ENCODE results near the gene MACROD2. TPM values are rescaled to one million over a fixed set of nuclear protein-coding genes. Genes with fewer than 3 reads are reported as not detected.

Gene MACROD2
- total RNA-seq, 1 experiment from 2014 or later = 3.4 TPM

GRCh38 chr20:15596220-15596890 lies 1601.0 kb downstream of the MACROD2 start:
- in situ Hi-C loops (cut with HindIII; ENCODE audit: low pct_unique_long_range_greater_than_20kb, low sequenced_read_pairs) = no loop called here
- no peak for DNase-seq (ENCODE audit: low read depth)

DNA sequence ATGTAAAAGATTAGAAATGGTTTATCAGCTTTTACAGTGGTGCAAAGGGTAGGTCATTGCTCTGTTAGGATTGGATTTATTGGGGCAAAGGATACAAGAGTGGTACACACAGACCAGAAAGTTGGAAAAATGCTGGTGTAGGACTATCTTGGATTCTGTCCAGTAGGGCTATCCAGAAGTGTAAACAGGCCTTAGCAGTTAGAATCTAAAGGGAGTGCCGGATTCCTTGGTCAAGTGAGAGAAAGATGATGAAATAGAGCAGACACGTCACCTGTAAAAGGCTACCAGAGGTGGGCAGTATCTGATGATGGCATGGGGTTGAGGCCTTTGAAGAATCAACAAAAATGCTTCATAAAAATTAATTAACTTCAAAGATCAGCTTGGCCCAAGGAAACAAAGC lies 1602.0 kb downstream of the MACROD2 start:
- in situ Hi-C loops (cut with HindIII; ENCODE audit: low pct_unique_long_range_greater_than_20kb, low sequenced_read_pairs) = no loop called here
- DNase-seq (ENCODE audit: low read depth) = no peak

- no peak for DNase-seq (ENCODE audit: low read depth)
- in situ Hi-C loops (cut with HindIII; ENCODE audit: low pct_unique_long_range_greater_than_20kb, low sequenced_read_pairs) = no loop called here
These were observed 1604.6 kb downstream of the MACROD2 start for GRCh38 chr20:15599961-15600360.

DNA sequence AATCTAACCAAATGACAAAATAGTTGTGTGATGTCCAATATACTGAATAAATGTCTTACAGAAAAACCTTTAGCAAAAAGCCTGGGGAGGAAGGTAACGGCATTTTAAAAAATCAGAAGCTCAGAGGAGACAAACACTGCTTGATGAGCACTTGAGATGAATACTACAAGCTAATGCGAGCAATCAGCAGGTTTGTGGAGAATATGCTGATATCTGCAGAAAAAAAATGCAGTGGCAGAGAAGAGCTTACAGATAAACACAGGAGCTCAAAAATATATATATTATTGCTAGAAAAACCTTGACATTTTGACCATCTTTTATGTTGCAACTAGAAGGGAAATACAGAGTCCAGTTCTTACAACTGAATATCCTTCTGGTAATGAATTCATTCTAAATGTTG lies 1605.2 kb downstream of the MACROD2 start:
- DNase-seq (ENCODE audit: low read depth) = no peak
- in situ Hi-C loops (cut with HindIII; ENCODE audit: low pct_unique_long_range_greater_than_20kb, low sequenced_read_pairs) = no loop called here

DNA sequence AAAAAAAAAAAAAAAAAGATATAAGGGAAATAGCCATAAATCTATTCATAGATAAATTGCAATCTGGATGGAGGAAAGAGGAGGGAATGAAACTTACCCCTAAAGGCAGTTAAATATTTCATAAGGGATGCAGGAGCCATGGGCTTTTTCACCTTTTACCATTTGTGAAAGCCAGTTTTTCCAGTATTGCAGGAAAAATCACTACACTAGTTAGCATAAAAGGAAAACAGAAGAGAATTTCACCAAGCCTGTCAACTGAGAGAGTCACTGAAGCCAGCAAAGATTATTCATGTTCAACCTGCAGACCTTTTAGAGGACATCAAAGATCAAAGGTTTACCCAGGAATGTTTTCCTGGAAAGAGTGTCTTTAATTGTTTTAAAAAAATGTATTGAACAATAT lies 1608.2 kb downstream of the MACROD2 start:
- in situ Hi-C loops (cut with HindIII; ENCODE audit: low pct_unique_long_range_greater_than_20kb, low sequenced_read_pairs) = no loop called here
- DNase-seq (ENCODE audit: low read depth) = no peak

- no peak for DNase-seq (ENCODE audit: low read depth)
- in situ Hi-C loops (cut with HindIII; ENCODE audit: low pct_unique_long_range_greater_than_20kb, low sequenced_read_pairs) = no loop called here
These were observed 1608.9 kb downstream of the MACROD2 start for GRCh38 chr20:15603978-15604805.

- in situ Hi-C loops (cut with HindIII; ENCODE audit: low pct_unique_long_range_greater_than_20kb, low sequenced_read_pairs) = no loop called here
- DNase-seq (ENCODE audit: low read depth) = no peak
These were observed 1614.6 kb downstream of the MACROD2 start for GRCh38 chr20:15609921-15610320.

- DNase-seq (ENCODE audit: low read depth) = no peak
- in situ Hi-C loops (cut with HindIII; ENCODE audit: low pct_unique_long_range_greater_than_20kb, low sequenced_read_pairs) = no loop called here
These were observed 1615.5 kb downstream of the MACROD2 start for GRCh38 chr20:15610787-15611186.

DNA sequence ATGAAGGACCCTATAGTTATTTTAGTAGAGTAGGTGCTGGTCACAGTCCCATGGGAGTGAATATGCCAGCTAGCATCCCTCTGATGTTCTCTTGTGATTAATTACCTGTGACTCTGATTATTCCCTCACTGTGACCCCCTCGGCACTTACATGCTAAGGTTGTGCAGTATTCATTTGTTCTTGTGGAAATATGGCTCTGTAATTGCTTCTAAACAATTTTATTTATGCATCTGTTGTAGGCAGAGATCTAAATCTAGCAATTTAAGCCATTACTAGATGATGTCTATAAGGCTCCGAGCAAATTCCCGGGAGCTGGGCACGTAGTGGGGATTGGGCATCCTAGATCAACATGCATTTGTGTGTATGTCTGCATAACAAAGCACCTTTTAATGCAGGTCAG lies 1616.2 kb downstream of the MACROD2 start:
- in situ Hi-C loops (cut with HindIII; ENCODE audit: low pct_unique_long_range_greater_than_20kb, low sequenced_read_pairs) = no loop called here
- no peak for DNase-seq (ENCODE audit: low read depth)

DNA sequence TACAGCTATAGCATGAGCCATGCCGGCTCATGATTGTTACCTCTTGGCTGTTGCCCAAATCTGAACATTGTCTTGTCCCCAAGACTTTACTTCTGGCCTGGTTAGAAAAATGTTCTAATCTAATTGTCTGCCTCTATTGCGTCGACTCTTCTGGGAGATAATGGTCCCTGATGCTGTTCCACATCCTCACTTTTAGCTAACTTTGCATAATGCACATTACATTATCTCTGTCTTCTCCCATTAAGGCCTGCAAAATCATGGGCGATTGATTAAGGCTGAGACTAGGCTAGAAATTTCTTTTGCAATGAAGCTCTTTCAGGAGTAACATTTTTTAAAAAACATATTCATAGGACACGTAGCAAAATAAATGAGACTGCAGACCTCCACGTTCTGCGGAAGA lies 1616.9 kb downstream of the MACROD2 start:
- in situ Hi-C loops (cut with HindIII; ENCODE audit: low pct_unique_long_range_greater_than_20kb, low sequenced_read_pairs) = no loop called here
- DNase-seq (ENCODE audit: low read depth) = no peak

GRCh38 chr20:15612769-15613168 lies 1617.5 kb downstream of the MACROD2 start:
- DNase-seq (ENCODE audit: low read depth) = no peak
- in situ Hi-C loops (cut with HindIII; ENCODE audit: low pct_unique_long_range_greater_than_20kb, low sequenced_read_pairs) = no loop called here

- in situ Hi-C loops (cut with HindIII; ENCODE audit: low pct_unique_long_range_greater_than_20kb, low sequenced_read_pairs) = no loop called here
- DNase-seq (ENCODE audit: low read depth) = no peak
These were observed 1618.2 kb downstream of the MACROD2 start for GRCh38 chr20:15613530-15613929.

GRCh38 chr20:15616626-15617025 lies 1621.3 kb downstream of the MACROD2 start:
- in situ Hi-C loops (cut with HindIII; ENCODE audit: low pct_unique_long_range_greater_than_20kb, low sequenced_read_pairs) = no loop called here
- DNase-seq (ENCODE audit: low read depth) = no peak

- in situ Hi-C loops (cut with HindIII; ENCODE audit: low pct_unique_long_range_greater_than_20kb, low sequenced_read_pairs) = no loop called here
- DNase-seq (ENCODE audit: low read depth) = no peak
These were observed 1622.8 kb downstream of the MACROD2 start for GRCh38 chr20:15618110-15618509.

DNA sequence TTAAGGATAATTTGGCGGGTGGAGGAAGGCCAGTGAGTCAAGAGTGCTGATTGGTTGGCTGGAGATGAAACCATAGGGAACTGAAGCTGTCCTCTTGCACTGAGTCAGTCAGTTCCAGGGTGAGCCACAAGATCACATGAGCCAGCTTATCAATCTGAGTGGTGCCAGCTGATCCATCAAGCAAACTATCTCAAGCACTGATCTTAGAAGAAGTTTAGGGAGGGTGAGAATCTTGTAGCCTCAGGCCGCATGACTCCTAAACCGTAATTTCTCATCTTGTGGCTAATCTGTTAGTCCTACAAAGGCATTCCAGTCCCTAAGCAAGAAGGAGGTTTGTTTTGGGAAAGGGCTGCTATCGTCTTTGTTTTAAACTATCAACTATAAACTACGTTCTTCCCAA lies 1623.6 kb downstream of the MACROD2 start:
- in situ Hi-C loops (cut with HindIII; ENCODE audit: low pct_unique_long_range_greater_than_20kb, low sequenced_read_pairs) = no loop called here
- DNase-seq (ENCODE audit: low read depth) = no peak

DNA sequence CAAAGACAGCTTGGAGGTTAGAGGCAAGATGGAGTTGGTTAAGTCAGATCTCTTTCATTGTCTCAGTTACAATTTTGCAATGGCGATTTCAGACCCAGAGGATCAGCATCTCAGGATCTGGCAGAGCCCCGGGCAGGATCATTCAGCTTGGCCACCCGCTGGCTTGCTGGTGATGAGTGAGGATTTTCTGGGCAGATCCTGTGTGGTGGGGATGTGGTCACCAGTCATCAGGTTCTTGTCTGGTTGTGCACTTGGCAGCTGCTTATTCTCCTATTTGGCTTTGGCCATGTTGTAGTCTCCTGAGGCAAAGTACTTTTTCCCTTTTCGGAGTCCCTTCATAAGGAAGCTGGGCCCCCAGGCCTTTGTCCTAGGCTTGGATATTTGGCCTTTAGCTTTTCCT lies 1624.0 kb downstream of the MACROD2 start:
- in situ Hi-C loops (cut with HindIII; ENCODE audit: low pct_unique_long_range_greater_than_20kb, low sequenced_read_pairs) = no loop called here
- no peak for DNase-seq (ENCODE audit: low read depth)

DNA sequence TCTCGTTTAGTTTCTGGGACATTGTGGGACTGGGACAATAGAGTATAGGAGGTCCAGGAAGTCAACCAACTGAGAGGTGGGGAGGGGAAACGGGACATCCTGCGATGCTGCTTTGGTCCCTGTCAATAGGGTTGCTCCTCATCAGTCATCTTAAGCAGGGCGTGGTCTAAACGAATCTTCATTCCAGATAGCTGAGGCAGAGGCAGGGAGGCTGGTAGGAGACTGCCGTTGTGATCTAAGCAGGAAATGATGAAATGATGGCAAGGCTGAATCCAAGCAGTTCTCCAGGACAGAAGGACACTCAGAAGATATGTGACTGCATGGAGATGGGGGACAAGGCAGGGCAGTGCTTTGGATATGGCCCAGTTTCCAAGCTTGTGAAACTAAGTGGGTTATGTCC lies 1624.5 kb downstream of the MACROD2 start:
- no peak for DNase-seq (ENCODE audit: low read depth)
- in situ Hi-C loops (cut with HindIII; ENCODE audit: low pct_unique_long_range_greater_than_20kb, low sequenced_read_pairs) = no loop called here

DNA sequence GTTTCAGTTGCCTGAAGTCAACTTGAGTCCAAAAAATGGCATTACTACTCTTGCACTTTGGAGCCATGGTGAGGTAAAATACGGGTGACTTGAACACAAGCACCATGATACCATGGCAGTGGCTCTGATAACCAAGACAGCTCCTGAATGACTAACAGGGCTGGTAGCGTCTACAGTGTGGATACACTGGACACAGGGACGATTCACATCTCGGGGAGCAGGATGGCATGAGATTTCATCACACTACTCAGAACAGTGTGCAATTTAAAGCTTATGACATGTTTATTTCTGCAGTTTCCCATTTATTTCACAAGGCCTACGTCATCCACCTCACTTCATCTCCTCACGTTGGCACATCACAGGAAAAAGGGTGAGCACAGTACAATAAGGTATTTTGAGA lies 1627.1 kb downstream of the MACROD2 start:
- in situ Hi-C loops (cut with HindIII; ENCODE audit: low pct_unique_long_range_greater_than_20kb, low sequenced_read_pairs) = no loop called here
- no peak for DNase-seq (ENCODE audit: low read depth)

GRCh38 chr20:15623215-15623614 lies 1627.9 kb downstream of the MACROD2 start:
- in situ Hi-C loops (cut with HindIII; ENCODE audit: low pct_unique_long_range_greater_than_20kb, low sequenced_read_pairs) = no loop called here
- no peak for DNase-seq (ENCODE audit: low read depth)

GRCh38 chr20:15625981-15626380 lies 1630.7 kb downstream of the MACROD2 start:
- no peak for DNase-seq (ENCODE audit: low read depth)
- in situ Hi-C loops (cut with HindIII; ENCODE audit: low pct_unique_long_range_greater_than_20kb, low sequenced_read_pairs) = no loop called here
